Ovary (tissue), 3 donors: ENCODE results near the gene CMIP.

Source experiments
- CTCF ChIP-seq, 3 donors: fragments of 450-650 bp in 2 of 3; fragments of 200-600 bp in 1 of 3; IDR thresholded peaks; one replicate each; pipeline versions ENCODE4 v1.5.1 to v1.8.0; 2016 to 2022; ENCODE audit warnings: antibody characterized with exemption in 3 of 3, mild to moderate bottlenecking in 1 of 3
- EP300 ChIP-seq: sonication (generic); formaldehyde crosslinking; IDR thresholded peaks from one replicate; pipeline ENCODE4 v1.6.1; 2017; ENCODE audit warnings: antibody characterized with exemption
- POLR2A ChIP-seq: fragments of 450-650 bp; IDR thresholded peaks from one replicate; pipeline ENCODE4 v1.6.1; 2017; ENCODE audit warnings: antibody characterized with exemption, mild to moderate bottlenecking, moderate library complexity
- donor health status: DM: no; HTN: no; CAD: no.

- TF ChIP-seq CTCF (IDR thresholded peaks at IDR 0.05): no peak
- TF ChIP-seq POLR2A: no peak
- no peak for TF ChIP-seq EP300
Observed at GRCh38 chr16:81740169-81740568, 295.6 kb downstream of the CMIP start.
